Activated CD4-positive, alpha-beta T cell treated with anti-CD3 and anti-CD28 coated beads, Interleukin-2, amount 10 ng/mL, durations not matched to agents 24 days and 14 days (primary cell): ENCODE results near the gene ALDH1L1. TPM values are rescaled to one million over a fixed set of nuclear protein-coding genes. Genes with fewer than 3 reads are reported as not detected.

Experiments
- DNase-seq: peaks from one replicate; pipeline ENCODE4 v3.0.0; 2022
- H3K27ac Mint-ChIP-seq: one replicate; pipeline ENCODE4 v1.8.0; 2022; ENCODE audit warnings: mild to moderate bottlenecking, mixed read lengths
- H3K27me3 Mint-ChIP-seq: one replicate; pipeline ENCODE4 v1.8.0; 2022; ENCODE audit warnings: mixed read lengths
- H3K36me3 Mint-ChIP-seq: one replicate; pipeline ENCODE4 v1.8.0; 2022; ENCODE audit warnings: low read depth, mild to moderate bottlenecking, mixed read lengths
- H3K4me1 Mint-ChIP-seq: one replicate; pipeline ENCODE4 v1.8.0; 2021; ENCODE audit warnings: mixed read lengths
- H3K4me3 Mint-ChIP-seq: one replicate; pipeline ENCODE4 v1.8.0; 2022; ENCODE audit warnings: mild to moderate bottlenecking, moderate library complexity, mixed read lengths
- H3K9me3 Mint-ChIP-seq: one replicate; pipeline ENCODE4 v1.8.0; 2021; ENCODE audit warnings: mixed read lengths
- intact Hi-C: fragments of 100-400 bp; cut with micrococcal nuclease; formaldehyde crosslinking; loops from one replicate; pipeline ENCODE4 v1.15.1; 2023
- total RNA-seq: library from RNA; stranded (reverse); gene quantifications from 2 replicates; pipeline ENCODE4 v1.2.3, GENCODE V29; 2022

The ALDH1L1 gene
- total RNA-seq, 1 donor from 2014 or later = not detected

DNA sequence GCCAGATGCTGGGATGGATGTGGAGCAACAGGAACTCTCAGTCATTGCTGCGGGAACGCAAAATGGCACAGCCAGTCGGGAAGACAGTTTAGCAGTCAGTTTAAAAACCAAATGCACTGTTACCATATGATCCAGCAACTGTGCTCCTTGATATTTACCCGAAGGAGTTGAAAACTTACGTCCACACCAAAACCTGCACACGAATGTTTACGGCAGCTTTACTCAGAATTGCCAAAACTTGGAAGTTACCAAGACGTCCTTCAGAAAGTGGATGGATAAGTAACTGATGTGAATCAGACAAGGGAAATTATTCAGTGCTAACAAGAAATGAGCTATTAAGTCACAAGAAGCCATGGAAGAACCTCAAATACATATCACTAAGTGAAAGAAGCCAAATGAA, 60.4 kb downstream of the ALDH1L1 start:
- Mint-ChIP-seq H3K36me3 (no peaks in the 10 kb centered on the region), H3K9me3 (no peaks in the 10 kb centered on the region), H3K27me3 (peaks cover 3% of the 10 kb centered on the region), H3K27ac (no peak overlapping the region), H3K4me3 (no peak overlapping the region), H3K4me1 (no peaks in the 10 kb centered on the region)
- intact Hi-C loops = no loop called here
- no peak for DNase-seq

DNA sequence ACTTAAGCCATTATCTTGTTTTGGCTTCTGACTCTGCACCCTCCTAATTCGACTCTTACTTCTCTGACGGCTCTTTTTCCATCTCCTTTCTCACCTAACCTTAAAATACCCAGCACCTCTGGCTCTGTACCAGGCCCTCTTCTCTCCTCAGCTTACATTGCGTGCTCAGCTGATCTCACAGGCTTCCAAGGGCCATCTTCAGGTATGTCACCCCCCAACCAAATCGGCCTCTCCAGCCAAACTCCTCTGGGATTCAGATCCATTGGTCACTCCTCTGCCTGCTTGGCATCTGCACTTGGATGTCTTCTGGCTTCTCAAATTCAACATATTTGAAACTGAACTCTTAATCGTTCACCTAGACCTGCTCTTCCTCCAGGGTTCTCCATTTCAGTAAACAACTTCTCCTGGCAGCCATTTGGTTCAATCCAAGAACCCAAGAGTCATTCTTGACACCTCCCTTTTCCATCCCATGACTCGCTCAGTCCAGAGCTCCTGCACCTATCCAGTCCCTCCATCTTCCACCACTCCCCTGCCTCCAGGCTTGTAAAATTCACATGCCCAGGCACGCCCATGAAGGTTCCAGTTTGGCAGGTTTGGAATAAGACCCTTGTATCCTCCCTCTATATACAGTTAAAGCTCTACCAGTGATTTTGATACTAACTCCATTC, 61.2 kb downstream of the ALDH1L1 start:
- H3K27me3 Mint-ChIP-seq = peaks cover 3% of the 10 kb centered on the region
- no peaks in the 10 kb centered on the region for H3K9me3 Mint-ChIP-seq
- H3K27ac Mint-ChIP-seq = no peak overlapping the region
- no peak overlapping the region for H3K4me3 Mint-ChIP-seq
- no peak for DNase-seq
- no peaks in the 10 kb centered on the region for H3K4me1 Mint-ChIP-seq
- intact Hi-C loops = no loop called here
- H3K36me3 Mint-ChIP-seq = no peaks in the 10 kb centered on the region

DNA sequence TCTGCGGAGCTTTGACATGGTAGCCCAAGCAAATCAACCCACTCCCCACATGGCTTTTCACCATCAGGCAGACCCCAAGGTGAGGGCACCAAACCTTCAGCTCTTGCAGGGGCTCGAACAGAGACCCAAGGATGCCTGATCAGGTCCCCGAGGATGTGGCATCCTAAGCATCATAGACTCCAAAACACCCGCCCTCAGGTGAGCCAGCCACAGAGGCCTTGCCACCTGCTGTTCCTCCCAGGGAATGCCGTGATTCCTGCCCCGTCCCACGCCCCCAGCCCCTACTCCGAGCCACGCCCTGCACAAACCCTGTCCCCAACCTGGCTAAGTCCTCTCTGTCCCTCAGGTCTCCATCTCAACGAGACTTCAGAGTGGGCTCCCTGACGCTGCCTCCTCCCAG, 61.8 kb downstream of the ALDH1L1 start:
- Mint-ChIP-seq H3K9me3 (no peaks in the 10 kb centered on the region), H3K27ac (no peak overlapping the region), H3K4me1 (no peaks in the 10 kb centered on the region), H3K27me3 (peaks cover 3% of the 10 kb centered on the region), H3K4me3 (no peak overlapping the region), H3K36me3 (no peaks in the 10 kb centered on the region)
- intact Hi-C loops = no loop called here
- DNase-seq = no peak

DNA sequence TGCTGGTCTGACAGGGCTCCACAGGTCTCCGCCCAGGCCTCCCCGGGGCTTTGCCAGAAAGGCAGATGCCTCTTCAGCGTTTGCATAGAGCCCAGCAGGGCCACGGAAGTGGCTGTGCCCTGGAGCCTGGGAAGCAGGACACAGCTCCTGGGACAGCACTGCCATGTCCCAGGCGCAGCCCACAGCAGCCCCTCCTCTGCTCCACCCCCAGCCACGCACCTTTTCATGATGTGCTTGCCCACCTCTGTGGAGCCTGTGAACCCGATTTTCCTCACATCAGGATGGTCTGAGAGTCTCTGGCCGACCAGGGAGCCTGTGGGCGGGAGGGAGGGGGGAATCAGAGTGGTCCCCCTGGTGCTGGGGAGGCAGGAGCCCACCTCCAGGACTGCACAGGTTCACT, 62.6 kb downstream of the ALDH1L1 start:
- no peaks in the 10 kb centered on the region for H3K9me3 Mint-ChIP-seq
- H3K4me3 Mint-ChIP-seq = no peak overlapping the region

DNA sequence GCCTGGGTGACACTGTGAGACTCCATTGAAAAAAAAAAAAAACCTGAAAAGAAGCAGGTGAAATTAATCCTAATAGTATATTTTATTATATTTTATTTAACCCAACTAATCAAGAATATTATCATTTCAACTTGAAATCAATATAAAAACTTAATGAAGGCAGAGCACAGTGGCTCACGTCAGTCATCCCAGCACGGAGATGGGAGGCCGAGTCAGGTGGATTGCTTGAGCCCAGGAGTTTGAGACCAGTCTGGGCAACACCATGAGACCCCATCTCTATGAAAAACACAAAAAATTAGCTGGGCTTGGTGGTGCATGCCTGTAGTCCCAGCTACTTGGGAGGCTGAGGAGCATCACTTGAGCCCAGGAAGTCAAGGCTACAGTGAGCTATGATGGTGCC, 63.2 kb downstream of the ALDH1L1 start:
- no peak overlapping the region for H3K27ac Mint-ChIP-seq
- intact Hi-C loops = no loop called here
- H3K4me3 Mint-ChIP-seq = no peak overlapping the region
- H3K27me3 Mint-ChIP-seq = peaks cover 3% of the 10 kb centered on the region
- H3K36me3 Mint-ChIP-seq = no peaks in the 10 kb centered on the region
- no peak for DNase-seq
- no peaks in the 10 kb centered on the region for H3K9me3 Mint-ChIP-seq
- H3K4me1 Mint-ChIP-seq = no peaks in the 10 kb centered on the region

More for the DNA sequence above, 62.6 kb downstream of the ALDH1L1 start:
- H3K36me3 Mint-ChIP-seq = no peaks in the 10 kb centered on the region
- H3K4me1 Mint-ChIP-seq = no peaks in the 10 kb centered on the region
- H3K27ac Mint-ChIP-seq = no peak overlapping the region
- no peak for DNase-seq
- intact Hi-C loops = no loop called here
- H3K27me3 Mint-ChIP-seq = peaks cover 3% of the 10 kb centered on the region

DNA sequence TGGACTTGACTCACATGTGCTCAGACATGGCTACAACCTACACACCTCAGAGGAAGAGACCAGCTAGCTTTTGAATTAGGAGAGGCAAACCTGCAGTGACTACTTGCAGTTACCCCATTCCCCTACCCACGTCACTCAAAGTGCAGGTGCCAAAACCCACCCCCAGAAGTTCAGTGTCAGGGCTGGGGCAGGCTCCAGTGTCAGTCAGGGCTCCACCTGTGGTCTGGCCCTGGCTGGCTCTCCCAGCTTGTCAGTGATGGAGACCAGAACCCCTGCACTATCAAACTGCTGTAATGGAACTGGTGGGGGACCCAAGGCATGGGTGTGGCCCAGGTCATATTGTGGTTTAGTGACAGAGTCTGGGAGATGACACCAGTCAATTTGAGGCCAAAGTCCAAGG, 63.9 kb downstream of the ALDH1L1 start:
- Mint-ChIP-seq H3K9me3 (no peaks in the 10 kb centered on the region), H3K27me3 (peaks cover 2% of the 10 kb centered on the region), H3K4me1 (no peaks in the 10 kb centered on the region), H3K36me3 (no peaks in the 10 kb centered on the region), H3K27ac (no peak overlapping the region), H3K4me3 (no peak overlapping the region)
- DNase-seq = no peak
- intact Hi-C loops = no loop called here

DNA sequence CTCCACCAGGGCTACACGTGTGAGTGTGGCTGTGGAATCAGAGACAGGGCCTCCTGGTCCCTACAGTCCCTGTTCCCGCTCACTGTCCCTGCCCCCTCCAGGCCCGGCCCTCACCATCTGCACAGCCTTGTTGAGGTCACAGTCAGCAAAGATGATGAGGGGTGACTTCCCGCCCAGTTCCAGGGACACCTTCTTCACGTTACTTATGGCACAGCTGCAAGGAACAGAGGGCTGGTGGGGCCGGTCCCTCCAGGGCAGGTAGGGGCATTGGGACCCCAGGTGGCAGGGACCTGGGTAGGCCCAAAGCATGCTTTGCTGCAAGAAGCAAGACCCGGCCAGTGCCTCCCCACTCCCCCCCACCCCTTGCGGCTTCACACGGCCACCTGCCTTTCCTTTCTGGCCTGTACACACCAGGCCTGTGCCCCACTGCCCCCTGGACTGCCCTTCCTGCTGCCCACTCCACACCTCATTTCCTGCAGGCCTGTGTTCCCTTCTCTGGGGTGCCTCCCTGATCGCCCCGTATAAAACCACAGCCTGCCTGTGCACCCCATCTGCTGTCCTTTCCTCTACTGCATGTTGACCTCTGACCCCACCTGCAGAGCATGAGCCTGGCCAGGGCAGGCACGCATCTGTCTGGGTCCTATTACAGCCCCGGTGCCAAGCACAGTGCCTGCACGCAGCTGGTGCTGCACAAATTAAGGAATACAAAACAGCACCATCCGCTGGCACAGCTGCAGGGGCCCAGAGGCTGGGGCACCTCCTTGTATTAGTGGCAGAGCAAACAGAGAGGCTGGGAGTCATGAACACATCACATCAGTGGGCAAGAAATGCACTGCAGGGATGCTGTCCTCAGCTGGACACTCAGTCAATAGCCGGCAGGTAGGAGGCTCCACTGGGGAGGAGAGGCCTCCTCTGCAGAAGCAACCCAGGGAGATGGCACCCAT, 65.7 kb downstream of the ALDH1L1 start:
- Mint-ChIP-seq H3K4me3 (no peak overlapping the region), H3K36me3 (no peaks in the 10 kb centered on the region), H3K9me3 (no peaks in the 10 kb centered on the region), H3K27me3 (peaks cover 2% of the 10 kb centered on the region), H3K4me1 (no peaks in the 10 kb centered on the region), H3K27ac (no peak overlapping the region)
- no peak for DNase-seq
- intact Hi-C loops = loop anchor here (5.0 kb wide), 1 partner anchor 833 kb away; no protein-coding TSS in a partner anchor

DNA sequence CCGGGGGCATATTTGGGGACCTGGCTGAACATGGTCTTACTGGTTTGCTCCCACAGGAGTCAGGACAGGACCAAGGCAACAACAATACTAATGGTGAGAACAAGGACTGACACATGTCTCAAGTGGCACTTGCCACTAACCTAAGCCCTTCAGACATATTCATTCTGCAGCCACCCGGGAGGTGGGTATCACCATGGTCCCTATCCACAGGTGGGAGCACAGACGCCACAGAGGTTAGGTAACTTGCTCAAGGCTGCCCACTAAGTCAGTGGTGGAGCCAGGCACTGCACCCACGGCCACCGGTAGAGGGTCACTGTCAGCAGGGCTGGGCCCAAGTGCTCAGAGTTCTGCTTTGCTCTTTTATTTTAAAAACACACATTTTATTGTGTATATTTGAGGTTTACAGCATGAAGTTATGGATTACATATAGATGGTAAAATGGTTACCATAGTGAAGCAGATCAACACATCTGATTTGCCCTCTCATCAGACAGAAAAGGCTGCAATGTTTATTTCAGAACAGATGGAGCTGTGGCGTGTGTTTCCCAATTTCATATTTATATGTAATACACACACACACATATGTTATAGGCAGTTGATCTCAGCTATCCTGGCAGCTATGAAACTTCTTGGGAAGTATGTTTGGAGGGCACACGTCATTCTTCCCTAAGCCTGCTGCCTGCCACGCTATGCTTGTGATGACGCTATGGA, 66.5 kb downstream of the ALDH1L1 start:
- no peak for DNase-seq

DNA sequence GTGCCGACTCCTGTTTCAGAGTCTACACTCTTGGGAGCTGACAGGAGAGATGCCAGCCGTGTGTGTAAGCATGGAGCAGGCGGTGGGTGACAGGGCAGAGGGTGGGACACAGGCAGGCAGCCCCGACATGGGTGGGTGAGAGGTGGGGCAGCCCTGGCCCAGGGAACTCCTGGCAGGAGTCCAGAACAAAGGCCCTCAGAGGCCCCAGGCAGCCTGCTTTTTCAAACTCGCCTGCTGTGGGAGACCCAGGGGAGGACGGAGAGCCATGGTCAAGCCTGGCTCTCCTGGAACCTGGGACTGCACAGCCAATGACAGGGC, 67.2 kb downstream of the ALDH1L1 start:
- no peak overlapping the region for H3K27ac Mint-ChIP-seq
- H3K9me3 Mint-ChIP-seq = no peaks in the 10 kb centered on the region
- H3K4me1 Mint-ChIP-seq = no peaks in the 10 kb centered on the region
- no peak overlapping the region for H3K4me3 Mint-ChIP-seq
- intact Hi-C loops = loop anchor here (5.0 kb wide), 1 partner anchor 834 kb away; no protein-coding TSS in a partner anchor
- H3K36me3 Mint-ChIP-seq = no peaks in the 10 kb centered on the region
- H3K27me3 Mint-ChIP-seq = no peaks in the 10 kb centered on the region
- DNase-seq = no peak

More for the DNA sequence above, 66.5 kb downstream of the ALDH1L1 start:
- Mint-ChIP-seq H3K27ac (no peak overlapping the region), H3K27me3 (peaks cover under 1% of the 10 kb centered on the region), H3K9me3 (no peaks in the 10 kb centered on the region), H3K4me3 (no peak overlapping the region), H3K4me1 (no peaks in the 10 kb centered on the region), H3K36me3 (no peaks in the 10 kb centered on the region)
- intact Hi-C loops = loop anchor here (5.0 kb wide), 1 partner anchor 833 kb away; no protein-coding TSS in a partner anchor

DNA sequence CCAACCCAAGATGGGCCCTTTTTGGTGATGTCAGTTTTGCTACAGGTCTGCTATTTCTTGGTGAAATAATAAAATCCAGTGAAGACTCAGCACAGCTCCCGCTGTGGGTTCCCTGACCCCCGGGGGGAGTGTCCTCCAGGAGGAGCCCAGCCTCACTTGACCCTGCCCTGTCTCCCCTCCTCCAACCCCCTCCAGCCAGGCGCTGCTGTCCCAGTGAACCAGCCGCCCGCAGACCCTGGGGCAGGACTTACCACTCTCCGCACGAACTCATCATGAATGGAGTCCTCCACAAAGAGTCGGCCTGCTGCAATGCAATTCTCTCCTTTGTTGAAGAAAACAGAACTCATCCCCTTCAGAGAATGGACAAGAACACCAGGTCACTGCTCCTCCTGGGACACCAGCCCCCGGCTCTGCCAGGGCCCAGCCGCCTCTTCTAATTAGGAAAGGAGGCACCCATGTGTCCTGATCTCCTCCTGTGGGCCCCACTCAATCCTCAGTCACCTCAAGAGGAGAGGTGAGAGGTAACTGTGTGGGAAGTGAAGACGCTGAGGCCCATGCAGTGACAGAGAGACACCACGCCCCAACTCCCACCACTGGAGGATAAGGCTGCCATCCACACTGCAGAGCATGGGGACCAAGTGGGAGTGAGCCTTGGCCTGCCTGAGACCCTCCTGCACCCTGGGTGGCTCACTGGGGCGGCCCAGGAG, 67.7 kb downstream of the ALDH1L1 start:
- H3K4me3 Mint-ChIP-seq = no peak overlapping the region
- H3K27me3 Mint-ChIP-seq = no peaks in the 10 kb centered on the region
- no peak for DNase-seq
- no peaks in the 10 kb centered on the region for H3K9me3 Mint-ChIP-seq
- H3K4me1 Mint-ChIP-seq = no peaks in the 10 kb centered on the region
- intact Hi-C loops = loop anchor here (5.0 kb wide), 1 partner anchor 835 kb away; no protein-coding TSS in a partner anchor
- no peak overlapping the region for H3K27ac Mint-ChIP-seq
- no peaks in the 10 kb centered on the region for H3K36me3 Mint-ChIP-seq

DNA sequence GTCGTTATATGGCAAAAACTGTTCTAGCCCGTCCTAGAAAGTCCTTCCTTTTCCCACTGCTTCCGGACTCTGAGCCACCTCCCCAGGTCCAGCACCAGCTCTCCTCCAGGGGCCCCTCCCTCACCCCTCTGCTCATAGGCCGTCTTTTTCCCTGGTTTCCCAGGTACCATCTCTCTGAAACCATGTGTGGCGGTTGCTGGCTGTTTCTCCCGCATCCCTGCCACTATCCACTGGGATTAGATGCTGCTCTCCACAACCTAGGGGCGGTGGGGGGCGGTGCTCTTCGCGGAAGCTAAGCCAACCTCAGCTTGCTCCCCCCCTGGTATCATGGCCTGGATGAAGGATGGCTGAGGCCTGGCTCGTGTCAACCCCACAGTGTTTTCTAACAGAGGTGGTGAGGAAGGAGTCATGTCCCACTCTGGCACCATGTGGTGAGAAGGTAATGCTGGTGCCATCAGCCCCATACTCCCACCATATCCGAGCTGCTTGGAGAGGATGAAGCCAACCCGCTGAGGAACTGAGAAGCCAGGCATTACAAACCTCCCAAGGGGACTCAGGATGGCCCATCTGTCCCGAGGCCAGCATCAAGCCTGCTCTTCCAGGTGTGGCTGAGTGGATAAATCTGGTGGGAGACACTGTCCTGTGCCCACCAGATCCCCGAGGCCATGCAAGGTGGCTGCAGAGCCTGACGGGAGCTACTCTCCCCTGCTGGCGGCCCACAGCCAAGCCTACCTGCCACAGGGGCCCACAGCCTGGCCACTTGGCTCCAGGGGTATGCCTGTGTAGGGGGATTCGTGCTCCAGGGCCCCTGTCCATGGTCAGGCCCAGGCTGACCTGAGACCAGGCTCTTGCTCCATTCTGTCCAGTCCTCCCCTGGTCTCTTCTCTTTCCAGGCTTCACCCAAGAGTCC, 68.6 kb downstream of the ALDH1L1 start:
- H3K27me3 Mint-ChIP-seq = no peaks in the 10 kb centered on the region
- no peak overlapping the region for H3K27ac Mint-ChIP-seq
- intact Hi-C loops = loop anchor here (5.0 kb wide), 1 partner anchor 835 kb away; no protein-coding TSS in a partner anchor
- no peaks in the 10 kb centered on the region for H3K9me3 Mint-ChIP-seq
- no peaks in the 10 kb centered on the region for H3K36me3 Mint-ChIP-seq
- no peak for DNase-seq
- no peaks in the 10 kb centered on the region for H3K4me1 Mint-ChIP-seq
- H3K4me3 Mint-ChIP-seq = no peak overlapping the region

DNA sequence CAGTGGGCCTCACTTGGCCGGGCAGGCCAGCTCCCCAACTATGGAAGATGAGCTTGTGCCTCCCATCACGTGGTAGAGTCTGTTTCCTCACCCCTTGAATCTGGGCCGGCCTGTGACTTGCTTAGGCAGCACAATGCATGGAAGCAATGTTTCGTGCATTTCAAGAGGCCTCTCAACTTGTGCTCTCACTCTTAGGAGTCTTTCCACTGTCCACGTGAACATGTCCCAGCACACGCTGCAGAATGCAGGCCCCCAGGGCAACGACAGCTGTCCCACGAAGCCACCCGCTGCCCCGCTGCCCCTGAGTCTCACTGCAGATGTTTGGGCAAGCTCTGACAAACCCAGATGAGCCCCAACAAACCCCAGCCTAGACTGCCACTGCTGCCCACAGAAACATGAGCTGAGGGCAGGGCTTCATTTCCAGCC, 69.2 kb downstream of the ALDH1L1 start:
- intact Hi-C loops = loop anchor here (5.0 kb wide), 1 partner anchor 836 kb away; no protein-coding TSS in a partner anchor
- Mint-ChIP-seq H3K27me3 (no peaks in the 10 kb centered on the region), H3K27ac (no peak overlapping the region), H3K36me3 (no peaks in the 10 kb centered on the region), H3K4me1 (no peaks in the 10 kb centered on the region), H3K4me3 (no peak overlapping the region), H3K9me3 (no peaks in the 10 kb centered on the region)
- no peak for DNase-seq
